Measurements from ENCODE around the gene SNURF.

DNA sequence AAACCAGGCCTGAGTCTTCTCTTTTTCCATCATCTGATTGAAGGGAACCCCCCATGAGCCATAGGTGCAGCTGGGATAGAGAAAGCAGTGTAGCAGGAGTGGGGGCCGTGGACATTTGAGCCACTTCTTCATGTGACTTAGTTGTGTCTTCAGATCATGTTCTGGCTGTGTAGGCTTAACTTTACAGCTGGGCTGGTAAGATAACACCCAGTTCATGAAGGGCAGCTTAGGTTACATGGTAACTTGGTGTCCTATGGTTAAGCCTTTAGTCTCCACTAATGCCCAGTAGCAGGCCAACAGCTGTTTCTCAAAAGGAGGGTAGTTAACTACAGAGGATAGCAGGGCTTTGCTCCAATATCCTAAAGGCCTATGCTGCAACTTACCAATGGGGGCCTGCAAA is 11.4 kb upstream of the SNURF start:
- TF ChIP-seq, protein P1, sequence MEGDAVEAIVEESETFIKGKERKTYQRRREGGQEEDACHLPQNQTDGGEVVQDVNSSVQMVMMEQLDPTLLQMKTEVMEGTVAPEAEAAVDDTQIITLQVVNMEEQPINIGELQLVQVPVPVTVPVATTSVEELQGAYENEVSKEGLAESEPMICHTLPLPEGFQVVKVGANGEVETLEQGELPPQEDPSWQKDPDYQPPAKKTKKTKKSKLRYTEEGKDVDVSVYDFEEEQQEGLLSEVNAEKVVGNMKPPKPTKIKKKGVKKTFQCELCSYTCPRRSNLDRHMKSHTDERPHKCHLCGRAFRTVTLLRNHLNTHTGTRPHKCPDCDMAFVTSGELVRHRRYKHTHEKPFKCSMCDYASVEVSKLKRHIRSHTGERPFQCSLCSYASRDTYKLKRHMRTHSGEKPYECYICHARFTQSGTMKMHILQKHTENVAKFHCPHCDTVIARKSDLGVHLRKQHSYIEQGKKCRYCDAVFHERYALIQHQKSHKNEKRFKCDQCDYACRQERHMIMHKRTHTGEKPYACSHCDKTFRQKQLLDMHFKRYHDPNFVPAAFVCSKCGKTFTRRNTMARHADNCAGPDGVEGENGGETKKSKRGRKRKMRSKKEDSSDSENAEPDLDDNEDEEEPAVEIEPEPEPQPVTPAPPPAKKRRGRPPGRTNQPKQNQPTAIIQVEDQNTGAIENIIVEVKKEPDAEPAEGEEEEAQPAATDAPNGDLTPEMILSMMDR (IDR thresholded peaks at IDR 0.05), result no peak
- TF ChIP-seq POLR2A (IDR thresholded peaks at IDR 0.05) (no peak), POLR2AphosphoS5 (IDR thresholded peaks at IDR 0.05) (no peak), EP300 (IDR thresholded peaks at IDR 0.05) (no peak)

All from gastroesophageal sphincter (tissue), 3 donors.